GM12801 (cell line): ENCODE data around the gene CDC25B.

Experiments
- CTCF ChIP-seq: IDR thresholded peaks from one replicate; pipeline ENCODE4 v1.5.1; 2011; ENCODE audit warnings: control low read depth; ENCODE audit not compliant: insufficient read length; ENCODE audit errors: extremely low read depth

Gene CDC25B

GRCh38 chr20:3798908-3799248 is 2.8 kb downstream of the CDC25B start:
- TF ChIP-seq CTCF, result no peak

GRCh38 chr20:3800256-3800877 is 4.3 kb downstream of the CDC25B start:
- TF ChIP-seq CTCF, result no peak

GRCh38 chr20:3800878-3801260 is 4.8 kb downstream of the CDC25B start:
- TF ChIP-seq CTCF, result no peak

- TF ChIP-seq CTCF, result no peak
Observed at GRCh38 chr20:3801299-3801698, 5.2 kb downstream of the CDC25B start.

DNA sequence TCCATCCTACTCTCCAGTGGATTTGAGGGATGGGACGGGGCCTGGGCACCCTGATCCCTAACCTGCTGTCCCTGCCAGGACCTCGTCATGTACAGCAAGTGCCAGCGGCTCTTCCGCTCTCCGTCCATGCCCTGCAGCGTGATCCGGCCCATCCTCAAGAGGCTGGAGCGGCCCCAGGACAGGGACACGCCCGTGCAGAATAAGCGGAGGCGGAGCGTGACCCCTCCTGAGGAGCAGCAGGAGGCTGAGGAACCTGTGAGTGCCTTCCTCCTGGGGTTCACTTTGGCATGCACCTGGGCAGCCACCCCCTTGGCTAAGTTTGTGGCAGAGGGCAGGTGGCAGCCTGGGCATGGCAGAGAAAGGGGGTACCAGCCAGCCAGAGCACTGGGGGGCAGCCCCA is 5.7 kb downstream of the CDC25B start:
- no peak for TF ChIP-seq CTCF

GRCh38 chr20:3802524-3803239 is 6.6 kb downstream of the CDC25B start:
- no peak for TF ChIP-seq CTCF

DNA sequence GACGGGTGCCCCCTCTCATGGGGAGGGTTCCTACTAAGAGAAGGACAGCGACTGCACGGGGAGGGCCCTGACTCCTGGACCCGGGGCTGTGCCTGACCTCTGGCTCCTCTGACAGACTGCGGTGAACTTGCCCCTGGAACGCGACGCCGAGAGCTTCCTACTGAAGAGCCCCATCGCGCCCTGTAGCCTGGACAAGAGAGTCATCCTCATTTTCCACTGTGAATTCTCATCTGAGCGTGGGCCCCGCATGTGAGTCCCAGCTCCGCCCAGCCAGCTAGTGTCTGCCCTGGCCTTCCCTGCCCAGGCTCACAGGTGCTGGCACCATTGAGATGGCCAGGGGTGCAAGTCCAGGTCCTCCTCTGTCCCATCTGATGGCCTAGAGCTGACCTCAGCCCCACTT is 7.2 kb downstream of the CDC25B start:
- no peak for TF ChIP-seq CTCF

GRCh38 chr20:3803854-3804253 is 7.7 kb downstream of the CDC25B start:
- TF ChIP-seq CTCF, result no peak
